Measurements from ENCODE around the gene EFHD1.

DNA sequence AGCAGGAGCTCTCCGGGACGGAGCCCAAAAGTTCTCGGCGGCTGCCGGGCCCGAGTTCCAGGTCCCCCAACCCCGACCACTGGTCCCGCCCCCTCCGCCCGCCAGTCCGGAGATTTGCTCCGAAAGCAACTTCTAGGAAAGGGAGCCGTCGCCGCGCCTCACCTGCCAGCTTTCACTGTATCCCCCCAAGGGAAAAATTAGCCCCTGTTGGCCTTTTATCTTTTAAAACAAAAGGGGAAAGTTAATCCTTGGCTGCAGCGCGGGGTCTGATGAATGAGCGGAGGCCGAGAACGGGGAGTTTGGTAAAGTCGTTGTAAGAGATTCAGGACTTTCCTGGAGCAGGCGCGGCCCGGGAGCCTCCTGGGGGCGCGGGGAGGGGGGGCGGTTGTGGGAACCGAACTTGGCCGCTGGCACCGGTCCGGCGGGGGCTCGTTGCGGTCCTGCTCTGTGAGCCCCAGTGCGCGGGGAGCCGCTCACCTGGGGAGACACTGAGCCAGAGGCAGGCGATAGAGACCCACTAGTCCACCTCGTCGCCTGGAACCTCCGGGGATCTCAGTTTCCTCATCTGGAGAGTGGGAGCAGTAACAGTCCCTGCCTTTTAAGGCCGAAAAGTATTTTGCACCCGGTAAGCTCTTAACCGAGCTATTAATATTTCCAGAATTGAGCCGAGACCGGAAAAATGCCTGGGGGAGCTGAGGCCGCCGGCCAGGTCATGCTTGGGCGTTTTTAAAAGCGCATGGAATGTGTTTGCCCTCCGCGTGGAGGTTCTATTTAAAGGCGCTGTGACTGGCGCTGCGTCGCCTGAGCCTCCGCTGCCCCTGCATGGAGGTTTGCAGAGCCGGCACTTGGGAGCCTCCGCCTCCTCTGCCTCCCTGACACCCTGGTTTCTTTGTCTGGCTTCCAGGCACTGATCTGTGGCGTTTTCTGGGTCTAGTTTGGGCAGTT, 1.1 kb downstream of the EFHD1 start:
- TF ChIP-seq, protein P1, sequence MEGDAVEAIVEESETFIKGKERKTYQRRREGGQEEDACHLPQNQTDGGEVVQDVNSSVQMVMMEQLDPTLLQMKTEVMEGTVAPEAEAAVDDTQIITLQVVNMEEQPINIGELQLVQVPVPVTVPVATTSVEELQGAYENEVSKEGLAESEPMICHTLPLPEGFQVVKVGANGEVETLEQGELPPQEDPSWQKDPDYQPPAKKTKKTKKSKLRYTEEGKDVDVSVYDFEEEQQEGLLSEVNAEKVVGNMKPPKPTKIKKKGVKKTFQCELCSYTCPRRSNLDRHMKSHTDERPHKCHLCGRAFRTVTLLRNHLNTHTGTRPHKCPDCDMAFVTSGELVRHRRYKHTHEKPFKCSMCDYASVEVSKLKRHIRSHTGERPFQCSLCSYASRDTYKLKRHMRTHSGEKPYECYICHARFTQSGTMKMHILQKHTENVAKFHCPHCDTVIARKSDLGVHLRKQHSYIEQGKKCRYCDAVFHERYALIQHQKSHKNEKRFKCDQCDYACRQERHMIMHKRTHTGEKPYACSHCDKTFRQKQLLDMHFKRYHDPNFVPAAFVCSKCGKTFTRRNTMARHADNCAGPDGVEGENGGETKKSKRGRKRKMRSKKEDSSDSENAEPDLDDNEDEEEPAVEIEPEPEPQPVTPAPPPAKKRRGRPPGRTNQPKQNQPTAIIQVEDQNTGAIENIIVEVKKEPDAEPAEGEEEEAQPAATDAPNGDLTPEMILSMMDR (IDR thresholded peaks at IDR 0.05) = no peak
- TF ChIP-seq POLR2AphosphoS5 (IDR thresholded peaks at IDR 0.05; ENCODE audit: low read depth, low read length) (no peak), TCF7L2 (IDR thresholded peaks at IDR 0.05; ENCODE audit: low read depth, low read length) (no peak)

Data from Panc1 (cell line).